Epithelial cell of esophagus (primary cell): Measurements from ENCODE around the gene GALNT12.

ENCODE experiments used
- DNase-seq: peaks from one replicate; pipeline ENCODE4 v3.0.0; 2010; ENCODE audit warnings: low read depth
- H3K4me3 ChIP-seq: 2 replicates; pipeline ENCODE4 v1.5.1; 2011; ENCODE audit warnings: mild to moderate bottlenecking, low read length, control low read depth
- CTCF ChIP-seq: IDR thresholded peaks from 2 replicates; pipeline ENCODE4 v1.5.1; 2011; ENCODE audit warnings: low read depth, mild to moderate bottlenecking, low read length, control low read depth, inconsistent platforms; ENCODE audit not compliant: insufficient read depth; ENCODE audit errors: missing control alignments

Gene GALNT12

GRCh38 chr9:98886691-98887229 is 79.3 kb downstream of the GALNT12 start:
- no peak for DNase-seq
- no peak for TF ChIP-seq CTCF
- H3K4me3 ChIP-seq: no peak overlapping the region

GRCh38 chr9:98887918-98888510 is 80.5 kb downstream of the GALNT12 start:
- TF ChIP-seq CTCF: no peak
- H3K4me3 ChIP-seq: no peak overlapping the region
- DNase-seq: peak; percentile 35

GRCh38 chr9:98888801-98889421 is 81.4 kb downstream of the GALNT12 start:
- no peak for TF ChIP-seq CTCF
- DNase-seq: no peak
- no peak overlapping the region for H3K4me3 ChIP-seq

- no peak for TF ChIP-seq CTCF
- no peak overlapping the region for H3K4me3 ChIP-seq
- DNase-seq: no peak
Observed at GRCh38 chr9:98890256-98890655, 82.8 kb downstream of the GALNT12 start.

DNA sequence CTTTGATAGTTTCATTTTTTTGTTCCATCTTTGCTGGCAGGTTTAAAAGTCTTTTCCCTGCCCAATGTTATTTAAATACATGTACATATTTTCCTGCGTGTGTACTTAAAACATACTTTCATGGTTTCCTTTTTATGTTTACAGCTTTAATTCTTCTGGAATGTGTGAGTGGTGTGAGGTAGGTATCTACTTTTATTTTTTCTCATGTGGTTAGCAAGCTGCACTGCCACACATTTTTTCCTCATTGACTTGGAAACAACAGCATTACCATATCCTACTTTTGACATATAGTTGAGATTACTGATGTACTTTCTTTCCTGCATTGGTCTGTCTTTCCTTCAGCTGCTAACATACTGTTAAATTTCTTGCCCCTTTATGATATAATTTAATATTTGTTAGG is 84.8 kb downstream of the GALNT12 start:
- no peak for TF ChIP-seq CTCF
- no peak for DNase-seq
- H3K4me3 ChIP-seq: no peak overlapping the region

- no peak for TF ChIP-seq CTCF
- DNase-seq: no peak
- H3K4me3 ChIP-seq: no peak overlapping the region
Observed at GRCh38 chr9:98892690-98893089, 85.2 kb downstream of the GALNT12 start.

- no peak for DNase-seq
- H3K4me3 ChIP-seq: no peak overlapping the region
- TF ChIP-seq CTCF: no peak
Observed at GRCh38 chr9:98894171-98894570, 86.7 kb downstream of the GALNT12 start.
